HepG2 (cell line): ENCODE data around the gene TSPAN31. TPM values are rescaled to one million over a fixed set of nuclear protein-coding genes. Genes with fewer than 3 reads are reported as not detected.

Experiments
- HDAC1 ChIP-seq: sonication (generic); formaldehyde crosslinking; IDR thresholded peaks from 2 replicates; pipeline ENCODE4 v1.5.1; 2020; ENCODE audit warnings: mild to moderate bottlenecking, missing genetic modification reagents
- IKZF4 ChIP-seq: sonication (generic); formaldehyde crosslinking; IDR thresholded peaks from 2 replicates; pipeline ENCODE4 v1.5.1; 2020; ENCODE audit warnings: borderline replicate concordance, mild to moderate bottlenecking, low read depth, missing genetic modification reagents; ENCODE audit errors: not compliant biosample characterization
- MIER2 ChIP-seq: IDR thresholded peaks from 2 replicates; pipeline ENCODE4 v1.6.1; 2016; ENCODE audit warnings: missing biosample characterization, missing genetic modification reagents
- MXD4 ChIP-seq: IDR thresholded peaks from 2 replicates; pipeline ENCODE4 v1.6.1; 2016; ENCODE audit warnings: mild to moderate bottlenecking, missing biosample characterization, missing genetic modification reagents
- U2AF1 ChIP-seq: fragments of 200-400 bp; formaldehyde crosslinking; optimal IDR thresholded peaks from 2 replicates; pipeline ENCODE3; 2017; ENCODE audit warnings: mild to moderate bottlenecking, low read depth, low read length
- ZBTB7A ChIP-seq: sonication (generic); formaldehyde crosslinking; IDR thresholded peaks from 2 replicates; pipeline ENCODE4 v1.8.0; 2022; ENCODE audit warnings: mild to moderate bottlenecking, missing genetic modification reagents
- ZNF501 ChIP-seq: sonication (generic); formaldehyde crosslinking; IDR thresholded peaks from 2 replicates; pipeline ENCODE4 v1.5.1; 2020; ENCODE audit warnings: mild to moderate bottlenecking, moderate library complexity, missing genetic modification reagents
- polyA plus RNA-seq, 8 experiments: library from polyadenylated mRNA; depleted of rRNA in 3 of 8; stranded (reverse) in 7 of 8; unstranded in 1 of 8; fragments of >200 nt; fragmentation: Illumina TruSeq in 4 of 8; extraction: Trizol in 4 of 8; gene quantifications; 2 replicates each; pipeline versions ENCODE4 v1.2.1 to v1.2.3, GENCODE V29; 2011 to 2016; ENCODE audit warnings: low read depth in 4 of 8, missing spikeins in 1 of 8, mixed read lengths in 1 of 8; ENCODE audit not compliant: insufficient read depth in 1 of 8
- total RNA-seq, 5 experiments: library from RNA; depleted of rRNA; stranded (reverse); fragments of >200 nt; fragmentation: Illumina TruSeq; extraction: Trizol; gene quantifications; 2 replicates each; pipeline ENCODE4 v1.2.3, GENCODE V29; 2016; ENCODE audit warnings: low read depth in 1 of 5
- TF ChIP-seq, protein P1 (sequence below), 2 experiments: fragments of 450-650 bp in 1 of 2; sonication (generic) in 1 of 2; formaldehyde crosslinking in 1 of 2; IDR thresholded peaks; 2 replicates each; pipeline versions ENCODE4 v1.6.1 to v1.8.0; 2016 to 2022; ENCODE audit warnings: antibody characterized with exemption in 1 of 2, mild to moderate bottlenecking in 1 of 2, missing genetic modification reagents in 1 of 2
- TF ChIP-seq, protein P2 (sequence below): sonication (generic); formaldehyde crosslinking; conservative IDR thresholded peaks from 2 replicates; pipeline ENCODE4 v1.8.0; 2022; ENCODE audit warnings: mild to moderate bottlenecking, moderate library complexity, missing genetic modification reagents
- TF ChIP-seq, protein P3 (sequence below): sonication (generic); formaldehyde crosslinking; IDR thresholded peaks from 2 replicates; pipeline ENCODE4 v1.4.0; 2020; ENCODE audit warnings: missing genetic modification reagents
- TF ChIP-seq, protein P4 (sequence below): sonication (generic); formaldehyde crosslinking; IDR thresholded peaks from 2 replicates; pipeline ENCODE4 v1.4.0; 2020; ENCODE audit warnings: mild to moderate bottlenecking, missing genetic modification reagents

The TSPAN31 gene
- total and polyA plus RNA-seq, 2 of the 13 experiments (the other 11 are each of a cell fraction or from before 2014, with no cell fraction given) = 10.4 to 24.6 TPM

DNA sequence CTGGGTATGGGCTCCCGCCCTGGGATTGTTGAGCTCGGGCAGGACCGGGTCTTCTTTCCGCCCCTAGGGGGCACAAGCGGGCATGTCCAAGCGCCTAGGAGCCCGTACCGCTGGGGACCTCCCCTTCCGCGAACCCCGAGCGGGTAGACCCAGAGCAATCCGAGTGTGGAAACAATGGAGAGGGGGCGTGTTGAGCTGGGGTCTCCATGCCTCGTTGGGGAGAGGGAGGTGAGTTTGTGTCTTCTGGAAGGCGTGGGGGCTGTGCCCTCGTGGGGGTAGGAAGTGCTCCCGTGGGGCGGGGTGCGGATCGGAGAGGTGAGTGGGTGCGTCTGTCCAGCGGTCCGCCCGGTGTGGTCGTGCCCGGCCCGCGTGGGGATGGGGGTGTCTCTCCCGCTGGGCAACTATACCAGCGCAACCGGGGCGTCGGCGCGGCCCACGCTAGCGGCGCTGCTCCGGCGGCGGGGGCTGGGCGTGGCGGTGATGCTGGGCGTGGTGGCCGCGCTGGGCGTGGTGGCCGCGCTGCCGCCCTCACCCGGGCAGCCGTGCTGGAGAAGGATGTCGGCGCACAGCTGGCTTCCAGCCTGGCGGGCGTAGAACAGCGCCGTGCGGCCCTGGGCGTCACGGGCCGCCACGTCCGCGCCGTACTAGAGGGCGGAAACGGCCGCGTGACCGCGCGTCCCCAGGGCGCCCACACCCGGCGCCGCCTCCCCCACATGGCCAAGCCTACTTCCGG is 18.5 kb upstream of the TSPAN31 start (continued):
- TF ChIP-seq, protein P1, sequence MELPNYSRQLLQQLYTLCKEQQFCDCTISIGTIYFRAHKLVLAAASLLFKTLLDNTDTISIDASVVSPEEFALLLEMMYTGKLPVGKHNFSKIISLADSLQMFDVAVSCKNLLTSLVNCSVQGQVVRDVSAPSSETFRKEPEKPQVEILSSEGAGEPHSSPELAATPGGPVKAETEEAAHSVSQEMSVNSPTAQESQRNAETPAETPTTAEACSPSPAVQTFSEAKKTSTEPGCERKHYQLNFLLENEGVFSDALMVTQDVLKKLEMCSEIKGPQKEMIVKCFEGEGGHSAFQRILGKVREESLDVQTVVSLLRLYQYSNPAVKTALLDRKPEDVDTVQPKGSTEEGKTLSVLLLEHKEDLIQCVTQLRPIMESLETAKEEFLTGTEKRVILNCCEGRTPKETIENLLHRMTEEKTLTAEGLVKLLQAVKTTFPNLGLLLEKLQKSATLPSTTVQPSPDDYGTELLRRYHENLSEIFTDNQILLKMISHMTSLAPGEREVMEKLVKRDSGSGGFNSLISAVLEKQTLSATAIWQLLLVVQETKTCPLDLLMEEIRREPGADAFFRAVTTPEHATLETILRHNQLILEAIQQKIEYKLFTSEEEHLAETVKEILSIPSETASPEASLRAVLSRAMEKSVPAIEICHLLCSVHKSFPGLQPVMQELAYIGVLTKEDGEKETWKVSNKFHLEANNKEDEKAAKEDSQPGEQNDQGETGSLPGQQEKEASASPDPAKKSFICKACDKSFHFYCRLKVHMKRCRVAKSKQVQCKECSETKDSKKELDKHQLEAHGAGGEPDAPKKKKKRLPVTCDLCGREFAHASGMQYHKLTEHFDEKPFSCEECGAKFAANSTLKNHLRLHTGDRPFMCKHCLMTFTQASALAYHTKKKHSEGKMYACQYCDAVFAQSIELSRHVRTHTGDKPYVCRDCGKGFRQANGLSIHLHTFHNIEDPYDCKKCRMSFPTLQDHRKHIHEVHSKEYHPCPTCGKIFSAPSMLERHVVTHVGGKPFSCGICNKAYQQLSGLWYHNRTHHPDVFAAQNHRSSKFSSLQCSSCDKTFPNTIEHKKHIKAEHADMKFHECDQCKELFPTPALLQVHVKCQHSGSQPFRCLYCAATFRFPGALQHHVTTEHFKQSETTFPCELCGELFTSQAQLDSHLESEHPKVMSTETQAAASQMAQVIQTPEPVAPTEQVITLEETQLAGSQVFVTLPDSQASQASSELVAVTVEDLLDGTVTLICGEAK (IDR thresholded peaks at IDR 0.05) = no peak
- TF ChIP-seq, protein P1 (CRISPR knock-in tag; IDR thresholded peaks at IDR 0.05) = no peak
- TF ChIP-seq, protein P2, sequence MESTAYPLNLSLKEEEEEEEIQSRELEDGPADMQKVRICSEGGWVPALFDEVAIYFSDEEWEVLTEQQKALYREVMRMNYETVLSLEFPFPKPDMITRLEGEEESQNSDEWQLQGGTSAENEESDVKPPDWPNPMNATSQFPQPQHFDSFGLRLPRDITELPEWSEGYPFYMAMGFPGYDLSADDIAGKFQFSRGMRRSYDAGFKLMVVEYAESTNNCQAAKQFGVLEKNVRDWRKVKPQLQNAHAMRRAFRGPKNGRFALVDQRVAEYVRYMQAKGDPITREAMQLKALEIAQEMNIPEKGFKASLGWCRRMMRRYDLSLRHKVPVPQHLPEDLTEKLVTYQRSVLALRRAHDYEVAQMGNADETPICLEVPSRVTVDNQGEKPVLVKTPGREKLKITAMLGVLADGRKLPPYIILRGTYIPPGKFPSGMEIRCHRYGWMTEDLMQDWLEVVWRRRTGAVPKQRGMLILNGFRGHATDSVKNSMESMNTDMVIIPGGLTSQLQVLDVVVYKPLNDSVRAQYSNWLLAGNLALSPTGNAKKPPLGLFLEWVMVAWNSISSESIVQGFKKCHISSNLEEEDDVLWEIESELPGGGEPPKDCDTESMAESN = 0 out of 2 replicates have a peak, but pooled peaks have one; percentile 58
- TF ChIP-seq, protein P3, sequence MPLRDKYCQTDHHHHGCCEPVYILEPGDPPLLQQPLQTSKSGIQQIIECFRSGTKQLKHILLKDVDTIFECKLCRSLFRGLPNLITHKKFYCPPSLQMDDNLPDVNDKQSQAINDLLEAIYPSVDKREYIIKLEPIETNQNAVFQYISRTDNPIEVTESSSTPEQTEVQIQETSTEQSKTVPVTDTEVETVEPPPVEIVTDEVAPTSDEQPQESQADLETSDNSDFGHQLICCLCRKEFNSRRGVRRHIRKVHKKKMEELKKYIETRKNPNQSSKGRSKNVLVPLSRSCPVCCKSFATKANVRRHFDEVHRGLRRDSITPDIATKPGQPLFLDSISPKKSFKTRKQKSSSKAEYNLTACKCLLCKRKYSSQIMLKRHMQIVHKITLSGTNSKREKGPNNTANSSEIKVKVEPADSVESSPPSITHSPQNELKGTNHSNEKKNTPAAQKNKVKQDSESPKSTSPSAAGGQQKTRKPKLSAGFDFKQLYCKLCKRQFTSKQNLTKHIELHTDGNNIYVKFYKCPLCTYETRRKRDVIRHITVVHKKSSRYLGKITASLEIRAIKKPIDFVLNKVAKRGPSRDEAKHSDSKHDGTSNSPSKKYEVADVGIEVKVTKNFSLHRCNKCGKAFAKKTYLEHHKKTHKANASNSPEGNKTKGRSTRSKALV (CRISPR knock-in tag) = peak; percentile 40; the same call in 1 of the 2 replicates
- TF ChIP-seq MIER2 (CRISPR knock-in tag) (peak; percentile 52; the same call in 1 of the 2 replicates), U2AF1 (no peak), HDAC1 (peak; percentile 42; the same call in 1 of the 2 replicates), MXD4 (peak; percentile 75; the same call in 1 of the 2 replicates), ZBTB7A (CRISPR knock-in tag) (peak; percentile 65; the same call in 1 of the 2 replicates), ZNF501 (CRISPR knock-in tag) (peak; percentile 82), IKZF4 (CRISPR knock-in tag) (no peak)
- TF ChIP-seq, protein P4, sequence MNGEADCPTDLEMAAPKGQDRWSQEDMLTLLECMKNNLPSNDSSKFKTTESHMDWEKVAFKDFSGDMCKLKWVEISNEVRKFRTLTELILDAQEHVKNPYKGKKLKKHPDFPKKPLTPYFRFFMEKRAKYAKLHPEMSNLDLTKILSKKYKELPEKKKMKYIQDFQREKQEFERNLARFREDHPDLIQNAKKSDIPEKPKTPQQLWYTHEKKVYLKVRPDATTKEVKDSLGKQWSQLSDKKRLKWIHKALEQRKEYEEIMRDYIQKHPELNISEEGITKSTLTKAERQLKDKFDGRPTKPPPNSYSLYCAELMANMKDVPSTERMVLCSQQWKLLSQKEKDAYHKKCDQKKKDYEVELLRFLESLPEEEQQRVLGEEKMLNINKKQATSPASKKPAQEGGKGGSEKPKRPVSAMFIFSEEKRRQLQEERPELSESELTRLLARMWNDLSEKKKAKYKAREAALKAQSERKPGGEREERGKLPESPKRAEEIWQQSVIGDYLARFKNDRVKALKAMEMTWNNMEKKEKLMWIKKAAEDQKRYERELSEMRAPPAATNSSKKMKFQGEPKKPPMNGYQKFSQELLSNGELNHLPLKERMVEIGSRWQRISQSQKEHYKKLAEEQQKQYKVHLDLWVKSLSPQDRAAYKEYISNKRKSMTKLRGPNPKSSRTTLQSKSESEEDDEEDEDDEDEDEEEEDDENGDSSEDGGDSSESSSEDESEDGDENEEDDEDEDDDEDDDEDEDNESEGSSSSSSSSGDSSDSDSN = peak; percentile 53; the same call in 1 of the 2 replicates
